IMR-90 (cell line): ENCODE data around the gene TOE1. TPM values are rescaled to one million over a fixed set of nuclear protein-coding genes. Genes with fewer than 3 reads are reported as not detected.

Source experiments
- ATAC-seq: fragments of 200-7000 bp; cut with Tn5 transposase; 2 replicates; pipeline ENCODE4 v1.9.1; 2020; ENCODE audit warnings: low read depth, mild to moderate bottlenecking, moderate library complexity
- BruUV-seq: library from RNA; stranded (reverse); fragments of 400-500 nt; replicated peaks from 2 replicates; lab custom pipeline; 2021; lab: Mats Ljungman, UMichigan
- CTCF ChIA-PET: fragments of 300-600 bp; formaldehyde crosslinking; extraction: SDS; loops from one replicate; lab custom pipeline; 2021; ENCODE audit warnings: antibody characterized with exemption; lab: Yijun Ruan, JAX
- POLR2A ChIA-PET: fragments of 300-600 bp; sonication (Branson Sonifier 250); formaldehyde crosslinking; loops from one replicate; lab custom pipeline; 2022; ENCODE audit warnings: antibody characterized with exemption; ENCODE audit not compliant: unreplicated experiment; lab: Charles Lee
- DNase-seq: peaks from one replicate; pipeline ENCODE4 v3.0.0; 2013
- H2AFZ ChIP-seq: replicated peaks from 2 replicates; pipeline ENCODE3; 2013; ENCODE audit warnings: low read length, mild to moderate bottlenecking; ENCODE audit not compliant: poor library complexity
- H2AK5ac ChIP-seq: 2 replicates; pipeline ENCODE4 v1.6.1; 2013; ENCODE audit warnings: low read depth, low read length, inconsistent platforms
- H2AK9ac ChIP-seq: replicated peaks from 2 replicates; pipeline ENCODE3; 2013; ENCODE audit warnings: mild to moderate bottlenecking, low read depth, low read length, moderate library complexity; ENCODE audit not compliant: poor library complexity
- H2BK120ac ChIP-seq: 2 replicates; pipeline ENCODE4 v1.6.1; 2013; ENCODE audit warnings: low read depth, low read length, inconsistent platforms
- H2BK15ac ChIP-seq: 3 replicates; pipeline ENCODE4 v1.6.1; 2013; ENCODE audit warnings: low read depth, low read length, inconsistent platforms
- H2BK20ac ChIP-seq: 2 replicates; pipeline ENCODE4 v1.6.1; 2013; ENCODE audit warnings: low read depth, mild to moderate bottlenecking, inconsistent platforms, low read length, moderate library complexity
- H2BK5ac ChIP-seq: 2 replicates; pipeline ENCODE4 v1.6.1; 2013; ENCODE audit warnings: mild to moderate bottlenecking, low read depth, low read length, inconsistent platforms; ENCODE audit not compliant: poor library complexity, severe bottlenecking
- H3K14ac ChIP-seq: replicated peaks from 2 replicates; pipeline ENCODE4 v1.6.1; 2013; ENCODE audit warnings: low read depth, low read length, inconsistent platforms
- H3K18ac ChIP-seq: 2 replicates; pipeline ENCODE4 v1.6.1; 2013; ENCODE audit warnings: low read depth, low read length, control low read depth
- H3K23ac ChIP-seq: 2 replicates; pipeline ENCODE4 v1.6.1; 2013; ENCODE audit warnings: low read depth, low read length, inconsistent platforms
- H3K27ac ChIP-seq: 2 replicates; pipeline ENCODE4 v1.5.1; 2013; ENCODE audit warnings: mild to moderate bottlenecking, control low read depth, low read length; ENCODE audit not compliant: insufficient read depth
- H3K27me3 ChIP-seq: 2 replicates; pipeline ENCODE4 v1.6.1; 2013; ENCODE audit warnings: low read length; ENCODE audit not compliant: control insufficient read depth, insufficient read depth
- H3K36me3 ChIP-seq: 2 replicates; pipeline ENCODE4 v1.6.1; 2013; ENCODE audit warnings: low read length, mixed read lengths; ENCODE audit not compliant: control insufficient read depth, insufficient read depth
- H3K4ac ChIP-seq: 2 replicates; pipeline ENCODE4 v1.6.1; 2013; ENCODE audit warnings: low read depth, low read length, inconsistent platforms
- H3K4me1 ChIP-seq: 2 replicates; pipeline ENCODE4 v1.6.1; 2013; ENCODE audit warnings: low read length, mixed read lengths; ENCODE audit not compliant: control insufficient read depth, insufficient read depth
- H3K4me2 ChIP-seq: 2 replicates; pipeline ENCODE4 v1.6.1; 2013; ENCODE audit warnings: low read depth, mild to moderate bottlenecking, control low read depth, low read length, moderate library complexity
- H3K4me3 ChIP-seq: 2 replicates; pipeline ENCODE4 v1.5.1; 2013; ENCODE audit warnings: low read depth, mild to moderate bottlenecking, control low read depth, low read length, moderate library complexity; ENCODE audit not compliant: insufficient read depth
- H3K56ac ChIP-seq: 2 replicates; pipeline ENCODE4 v1.6.1; 2013; ENCODE audit warnings: low read length, inconsistent platforms; ENCODE audit not compliant: insufficient read depth; ENCODE audit errors: extremely low read depth
- H3K79me1 ChIP-seq, 2 experiments: 2 replicates each; pipeline ENCODE4 v1.6.1; 2013; ENCODE audit warnings: low read length in 2 of 2, inconsistent platforms in 1 of 2, low read depth in 1 of 2
- H3K9ac ChIP-seq: 2 replicates; pipeline ENCODE4 v1.6.1; 2013; ENCODE audit warnings: low read depth, low read length, control low read depth
- H3K9me1 ChIP-seq: 2 replicates; pipeline ENCODE4 v1.6.1; 2013; ENCODE audit warnings: low read length, inconsistent platforms; ENCODE audit not compliant: insufficient read depth
- H3K9me3 ChIP-seq: 2 replicates; pipeline ENCODE4 v1.6.1; 2013; ENCODE audit warnings: low read length; ENCODE audit not compliant: control insufficient read depth, insufficient read depth
- H4K20me1 ChIP-seq: 2 replicates; pipeline ENCODE4 v1.6.1; 2013; ENCODE audit warnings: low read length, inconsistent platforms; ENCODE audit not compliant: insufficient read depth
- H4K5ac ChIP-seq: 2 replicates; pipeline ENCODE4 v1.6.1; 2013; ENCODE audit warnings: mild to moderate bottlenecking, low read depth, low read length, control low read depth
- H4K8ac ChIP-seq, 2 experiments: 2 replicates each; pipeline ENCODE4 v1.6.1; 2013; ENCODE audit warnings: low read depth in 2 of 2, low read length in 2 of 2, control low read depth in 1 of 2, inconsistent platforms in 1 of 2
- H4K91ac ChIP-seq: 2 replicates; pipeline ENCODE4 v1.6.1; 2013; ENCODE audit warnings: low read depth, low read length, inconsistent platforms; ENCODE audit not compliant: insufficient read depth
- BHLHE40 ChIP-seq: fragments of 150-350 bp; IDR thresholded peaks from 2 replicates; pipeline ENCODE4 v1.6.1; 2016; ENCODE audit warnings: mild to moderate bottlenecking, low read depth, low read length
- CEBPB ChIP-seq: IDR thresholded peaks from 2 replicates; pipeline ENCODE4 v1.6.1; 2012; ENCODE audit warnings: low read depth, low read length, improper control_type of control experiment
- CHD1 ChIP-seq: IDR thresholded peaks from 2 replicates; pipeline ENCODE4 v1.6.1; 2012; ENCODE audit warnings: low read depth, low read length, improper control_type of control experiment
- CTCF ChIP-seq: conservative IDR thresholded peaks from 2 replicates; pipeline ENCODE4 v1.5.1; 2012; ENCODE audit warnings: mild to moderate bottlenecking, low read depth, low read length, improper control_type of control experiment
- ELK1 ChIP-seq: fragments of 150-350 bp; IDR thresholded peaks from 2 replicates; pipeline ENCODE4 v1.6.1; 2016; ENCODE audit warnings: low read depth, mild to moderate bottlenecking, low read length, moderate library complexity, borderline replicate concordance
- FOS ChIP-seq: fragments of 150-350 bp; IDR thresholded peaks from 2 replicates; pipeline ENCODE4 v1.6.1; 2016; ENCODE audit warnings: low read depth, low read length
- MAFK ChIP-seq: IDR thresholded peaks from 2 replicates; pipeline ENCODE4 v1.6.1; 2012; ENCODE audit warnings: low read depth, low read length, improper control_type of control experiment
- MAZ ChIP-seq: IDR thresholded peaks from 2 replicates; pipeline ENCODE4 v1.6.1; 2012; ENCODE audit warnings: low read depth, mild to moderate bottlenecking, low read length, improper control_type of control experiment, moderate library complexity, borderline replicate concordance
- MXI1 ChIP-seq: IDR thresholded peaks from 2 replicates; pipeline ENCODE4 v1.6.1; 2012; ENCODE audit warnings: low read depth, mild to moderate bottlenecking, low read length, moderate library complexity, borderline replicate concordance
- NFE2L2 ChIP-seq: fragments of 150-350 bp; IDR thresholded peaks from 2 replicates; pipeline ENCODE4 v1.6.1; 2016; ENCODE audit warnings: low read depth, mild to moderate bottlenecking, low read length
- POLR2A ChIP-seq: IDR thresholded peaks from 2 replicates; pipeline ENCODE4 v1.6.1; 2012; ENCODE audit warnings: mild to moderate bottlenecking, low read depth, low read length
- RAD21 ChIP-seq: IDR thresholded peaks from 2 replicates; pipeline ENCODE4 v1.6.1; 2012; ENCODE audit warnings: low read length, improper control_type of control experiment
- RCOR1 ChIP-seq: IDR thresholded peaks from 2 replicates; pipeline ENCODE4 v1.6.1; 2012; ENCODE audit warnings: mild to moderate bottlenecking, low read length, improper control_type of control experiment; ENCODE audit not compliant: insufficient replicate concordance
- RFX5 ChIP-seq: IDR thresholded peaks from 2 replicates; pipeline ENCODE4 v1.8.0; 2012; ENCODE audit warnings: low read depth, mild to moderate bottlenecking, low read length, moderate library complexity
- USF2 ChIP-seq: fragments of 150-350 bp; IDR thresholded peaks from 2 replicates; pipeline ENCODE4 v1.6.1; 2017; ENCODE audit warnings: mild to moderate bottlenecking, antibody characterized with exemption, low read length, low read depth
- WGBS, 2 experiments: methylation state at CpG; one replicate each; pipeline versions ENCODE4 v1.1.5 to v1.1.7; 2013; ENCODE audit warnings: missing lambda C conversion rate in 2 of 2; ENCODE audit not compliant: insufficient read length in 1 of 2; ENCODE audit errors: extremely low coverage in 2 of 2; 5-methylcytosine and 5-hydroxymethylcytosine counted together
- dilution Hi-C: fragments of 300-500 bp; cut with HindIII; formaldehyde crosslinking; loops from one replicate; pipeline ENCODE4 v1.14.3; 2018; ENCODE audit warnings: low sequenced_read_pairs; ENCODE audit not compliant: unreplicated experiment
- in situ Hi-C: fragments of 300-500 bp; cut with MboI; formaldehyde crosslinking; loops from 3 replicates; pipeline ENCODE4 v1.14.3; 2019; ENCODE audit warnings: low sequenced_read_pairs, inconsistent platforms, mixed read lengths
- intact Hi-C: fragments of 100-400 bp; cut with micrococcal nuclease; formaldehyde crosslinking; loops from 2 replicates; pipeline ENCODE4 v1.10.0; 2022
- polyA plus RNA-seq, 3 experiments: library from polyadenylated mRNA; depleted of rRNA; stranded (reverse); fragments of >200 nt; gene quantifications; 2 replicates each; pipeline ENCODE4 v1.2.3, GENCODE V29; 2012; ENCODE audit warnings: low replicate concordance in 1 of 3
- total RNA-seq: library from RNA; depleted of rRNA; stranded (reverse); fragments of >200 nt; gene quantifications from 2 replicates; pipeline ENCODE4 v1.2.3, GENCODE V29; 2012

The TOE1 gene
- total and polyA plus RNA-seq, 2 of the 4 experiments (the other 2 are of a cell fraction), result 15.5 to 18.6 TPM

- H4K91ac ChIP-seq, result no peak overlapping the region
- no peaks in the 10 kb centered on the region for H3K27me3 ChIP-seq
- BruUV-seq, result no TSS peak
- no peak overlapping the region for H3K18ac ChIP-seq
- POLR2A ChIA-PET, result no interaction called here
- no peak overlapping the region for H4K8ac ChIP-seq
- CTCF ChIA-PET, result no interaction called here
- no peak overlapping the region for H3K4me3 ChIP-seq
- H3K9me1 ChIP-seq, result peaks cover 6% of the 10 kb centered on the region
- H3K4me1 ChIP-seq, result no peaks in the 10 kb centered on the region
- no peak overlapping the region for H4K5ac ChIP-seq
- no peak overlapping the region for H2BK20ac ChIP-seq
- H2AFZ ChIP-seq, result no peak overlapping the region
- H2AK5ac ChIP-seq, result no peak overlapping the region
- H3K14ac ChIP-seq, result no peak overlapping the region
- in situ Hi-C loops (no loop called here), intact Hi-C loops (no loop called here), dilution Hi-C loops (no loop called here)
- H3K36me3 ChIP-seq, result peaks cover 17% of the 10 kb centered on the region
- H2AK9ac ChIP-seq, result no peak overlapping the region
- H3K9me3 ChIP-seq, result no peaks in the 10 kb centered on the region
- no peak overlapping the region for H3K4ac ChIP-seq
- DNase-seq, result no peak
- no peak for ATAC-seq
- no peaks in the 10 kb centered on the region; the same call in 1 of the 2 replicates for H4K20me1 ChIP-seq
- no peak overlapping the region for H2BK5ac ChIP-seq
- 100% methylated on average over 2 of the region's 18 CpGs; no CpG with 5 or more reads in 1 of the 2 experiments for WGBS, 2 experiments
- H2BK15ac ChIP-seq, result no peak overlapping the region
- no peak overlapping the region for H3K4me2 ChIP-seq
- H3K9ac ChIP-seq, result no peak overlapping the region
- no peak overlapping the region for H3K27ac ChIP-seq
- H2BK120ac ChIP-seq, result no peak overlapping the region
- H3K23ac ChIP-seq, result no peak overlapping the region
- H3K79me1 ChIP-seq, result peaks cover 0 to 3% of the 10 kb centered on the region in 2 experiments; a peak in 1 of 4 replicates
- H3K56ac ChIP-seq, result no peak overlapping the region
- TF ChIP-seq CEBPB (no peak), CTCF (no peak), MAZ (no peak), CHD1 (no peak), BHLHE40 (no peak), RAD21 (no peak), MXI1 (no peak), NFE2L2 (no peak), MAFK (no peak), RCOR1 (no peak), USF2 (no peak), FOS (no peak), RFX5 (no peak), POLR2A (no peak), ELK1 (no peak)
Measured at GRCh38 chr1:45331436-45332345, 8.3 kb upstream of the TOE1 start.
